Effector memory CD4-positive, alpha-beta T cell (primary cell): Measurements from ENCODE around the gene IGHMBP2.
"Not testable (repeated sequence)": the region's sequence is repeated elsewhere in the genome, so short reads cannot be mapped to it uniquely, and the experiment has no call there.

ENCODE experiments used
- DNase-seq, 3 donors: peaks; one replicate each; pipeline ENCODE4 v3.0.0-alpha.2; 2020
- H3K27ac ChIP-seq: 2 replicates; pipeline ENCODE4 v1.7.0; 2013; ENCODE audit warnings: mild to moderate bottlenecking, low read length, moderate library complexity; ENCODE audit not compliant: insufficient read depth, poor library complexity, severe bottlenecking
- H3K27me3 ChIP-seq: replicated peaks from 2 replicates; pipeline ENCODE4 v1.7.0; 2013; ENCODE audit warnings: mild to moderate bottlenecking, low read length; ENCODE audit not compliant: insufficient read depth, control insufficient read depth, poor library complexity, severe bottlenecking
- H3K36me3 ChIP-seq: 2 replicates; pipeline ENCODE4 v1.7.0; 2013; ENCODE audit warnings: mild to moderate bottlenecking, low read length, moderate library complexity; ENCODE audit not compliant: control insufficient read depth, insufficient read depth
- H3K4me1 ChIP-seq: 2 replicates; pipeline ENCODE4 v1.7.0; 2013; ENCODE audit warnings: low read length, mild to moderate bottlenecking; ENCODE audit not compliant: control insufficient read depth, insufficient read depth, poor library complexity, severe bottlenecking
- H3K4me3 ChIP-seq: 2 replicates; pipeline ENCODE4 v1.7.0; 2013; ENCODE audit warnings: low read length, low read depth, mild to moderate bottlenecking; ENCODE audit not compliant: insufficient read depth, poor library complexity, severe bottlenecking
- H3K9me3 ChIP-seq: 2 replicates; pipeline ENCODE4 v1.7.0; 2013; ENCODE audit warnings: mild to moderate bottlenecking, low read length, moderate library complexity; ENCODE audit not compliant: control insufficient read depth
- total RNA-seq, 3 donors: gene quantifications; one replicate each; lab custom pipeline; 2026; lab: John Stamatoyannopoulos, UW

Gene IGHMBP2
- 18.8 to 30.8 (median 23.0) reads per million in 3 donors for total RNA-seq

DNA sequence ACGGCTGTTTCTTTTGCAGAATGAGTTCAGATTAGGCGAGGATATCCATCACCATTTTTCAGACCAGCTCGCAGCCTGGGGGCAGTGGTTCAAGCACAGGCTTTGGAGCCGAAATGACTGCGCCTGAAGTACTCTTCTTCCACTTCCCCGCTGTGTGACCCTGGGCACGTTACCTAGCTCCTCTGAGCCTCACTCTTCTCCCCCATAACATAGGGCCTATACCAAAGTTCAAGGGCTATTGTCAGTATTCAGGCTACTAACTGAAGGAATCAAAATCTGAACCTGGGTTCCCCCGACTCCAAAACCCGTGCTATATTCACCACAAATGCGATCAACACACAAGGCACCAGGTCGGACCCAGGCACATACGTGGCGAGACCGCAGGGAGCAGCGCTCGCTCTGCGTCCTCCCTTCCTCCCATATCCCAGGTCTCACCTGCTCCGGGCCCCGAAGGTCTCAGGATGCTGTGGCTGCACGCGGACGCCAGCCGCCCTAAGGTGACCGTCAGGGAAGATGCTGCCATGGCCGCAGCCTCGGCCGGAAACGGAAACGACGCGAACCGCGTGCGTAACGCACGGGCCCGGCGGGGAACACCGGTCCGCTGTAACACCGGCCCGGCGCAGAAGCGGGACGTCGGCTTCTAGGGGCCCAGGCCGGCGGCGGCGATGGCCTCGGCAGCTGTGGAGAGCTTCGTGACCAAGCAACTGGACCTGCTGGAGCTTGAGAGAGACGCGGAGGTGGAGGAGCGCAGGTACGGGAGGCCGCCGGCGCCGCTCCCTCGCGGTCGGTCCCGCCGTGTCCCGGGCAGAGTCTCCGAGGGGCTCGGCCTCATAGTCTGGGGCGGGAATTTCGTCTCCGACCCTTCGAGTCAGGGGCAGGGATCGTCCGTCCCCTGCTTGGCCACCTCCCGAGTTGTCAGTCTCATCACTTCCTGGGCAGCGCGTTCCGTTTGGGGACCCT, at the start of gene IGHMBP2, which contains the start of gene MRPL21:
IGHMBP2 (plus strand) TSS at position 604 of the 960 bp plus-strand sequence; CDS start at position 666, 62 bp downstream.
MRPL21 (minus strand) TSS at position 545 of the 960 bp plus-strand sequence; CDS start at position 523, 22 bp downstream.
- H3K27me3 ChIP-seq, result no peaks in the 10 kb centered on the region
- H3K4me3 ChIP-seq, result peak within 1 kb of the TSS; percentile 100
- peak; percentile 64 to 71 (median 69) for DNase-seq
- peak within 1 kb of the TSS; percentile 71 for H3K27ac ChIP-seq
- peaks cover 9% of the 10 kb centered on the region for H3K4me1 ChIP-seq
- no peaks in the 10 kb centered on the region for H3K9me3 ChIP-seq
- H3K36me3 ChIP-seq, result peaks cover 27% of the 10 kb centered on the region

DNA sequence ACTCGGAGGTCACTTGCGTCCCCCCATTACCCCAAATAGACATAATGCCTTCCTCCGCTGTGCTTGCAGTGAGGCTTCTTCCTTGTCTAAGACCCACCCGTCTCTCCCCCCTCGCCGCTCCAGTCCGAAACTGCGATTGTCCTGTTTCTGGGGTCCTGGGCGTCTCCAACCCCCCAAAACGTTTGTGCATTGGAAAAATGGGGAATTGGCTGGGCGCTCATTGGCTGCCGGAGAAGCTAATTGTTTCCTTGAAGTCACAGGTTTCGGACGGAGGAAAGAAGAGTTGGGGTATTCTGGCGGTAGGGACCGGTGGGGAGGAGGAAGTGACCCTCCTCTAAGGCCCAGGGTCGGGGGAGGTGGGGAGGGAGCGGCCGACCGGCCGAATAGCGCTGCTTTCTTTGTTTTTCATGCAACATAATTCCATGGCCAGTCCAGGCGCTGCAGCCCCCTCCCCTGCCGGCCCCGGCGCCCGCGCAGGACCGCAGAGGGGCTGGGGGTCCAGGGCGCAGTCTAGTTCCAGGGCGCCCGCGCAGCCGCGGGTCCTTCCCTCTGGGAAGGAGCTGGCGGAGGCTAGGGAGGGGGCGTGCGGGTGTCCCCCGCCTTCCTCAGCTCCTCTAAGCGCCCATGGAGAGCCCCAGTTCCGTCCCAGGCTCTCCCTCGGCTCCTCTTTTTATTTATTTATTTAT, 49.3 kb upstream of the IGHMBP2 start:
- Histone ChIP-seq H3K4me1 (peaks cover 13% of the 10 kb centered on the region), H3K27ac (no peak overlapping the region), H3K4me3 (no peak overlapping the region), H3K9me3 (no peaks in the 10 kb centered on the region), H3K36me3 (no peaks in the 10 kb centered on the region), H3K27me3 (peaks cover 22% of the 10 kb centered on the region)
- DNase-seq, result no peak

DNA sequence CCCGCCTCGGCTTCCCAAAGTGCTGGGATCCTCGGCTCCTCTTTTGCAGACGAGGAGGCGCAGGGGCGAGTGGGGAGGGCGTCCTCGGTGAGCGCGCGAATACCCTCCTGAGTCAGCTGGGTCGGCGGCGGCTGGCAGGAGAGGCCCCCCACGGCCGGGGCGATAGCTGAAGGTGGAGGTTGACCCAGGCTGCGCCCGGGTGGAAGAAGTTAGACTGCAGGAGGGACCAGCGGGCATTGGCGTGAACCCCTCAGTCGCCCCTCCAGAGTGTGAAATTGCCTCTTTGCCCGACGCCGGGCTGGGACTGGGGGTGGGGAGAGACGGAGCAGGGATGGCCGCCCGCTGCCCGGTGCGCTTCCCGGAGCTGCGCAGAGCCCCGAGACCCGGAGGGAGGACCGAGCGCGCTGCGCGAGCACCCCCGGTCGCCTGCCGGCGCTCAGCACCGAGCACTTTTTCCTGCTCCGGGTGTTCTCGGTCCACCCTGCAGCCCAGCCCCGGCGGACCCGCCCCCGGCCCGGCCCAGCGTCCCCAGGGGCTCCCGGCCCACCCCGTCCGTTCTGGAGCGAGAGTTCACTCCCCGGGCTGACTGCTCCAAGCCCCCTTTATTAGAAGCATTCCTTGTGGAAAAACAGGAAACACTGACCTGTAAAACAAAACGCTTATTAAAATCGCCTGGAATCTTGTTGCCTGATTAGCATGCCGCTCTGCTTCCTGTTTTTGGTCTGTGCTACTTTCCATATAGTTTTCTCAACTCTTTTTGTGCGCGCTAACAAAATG, 48.3 kb upstream of the IGHMBP2 start:
- no peak overlapping the region for H3K27ac ChIP-seq
- H3K36me3 ChIP-seq, result no peaks in the 10 kb centered on the region
- peaks cover 13% of the 10 kb centered on the region for H3K4me1 ChIP-seq
- no peaks in the 10 kb centered on the region for H3K9me3 ChIP-seq
- H3K4me3 ChIP-seq, result peak overlapping the region; percentile 42
- H3K27me3 ChIP-seq, result peaks cover 22% of the 10 kb centered on the region
- no peak for DNase-seq

DNA sequence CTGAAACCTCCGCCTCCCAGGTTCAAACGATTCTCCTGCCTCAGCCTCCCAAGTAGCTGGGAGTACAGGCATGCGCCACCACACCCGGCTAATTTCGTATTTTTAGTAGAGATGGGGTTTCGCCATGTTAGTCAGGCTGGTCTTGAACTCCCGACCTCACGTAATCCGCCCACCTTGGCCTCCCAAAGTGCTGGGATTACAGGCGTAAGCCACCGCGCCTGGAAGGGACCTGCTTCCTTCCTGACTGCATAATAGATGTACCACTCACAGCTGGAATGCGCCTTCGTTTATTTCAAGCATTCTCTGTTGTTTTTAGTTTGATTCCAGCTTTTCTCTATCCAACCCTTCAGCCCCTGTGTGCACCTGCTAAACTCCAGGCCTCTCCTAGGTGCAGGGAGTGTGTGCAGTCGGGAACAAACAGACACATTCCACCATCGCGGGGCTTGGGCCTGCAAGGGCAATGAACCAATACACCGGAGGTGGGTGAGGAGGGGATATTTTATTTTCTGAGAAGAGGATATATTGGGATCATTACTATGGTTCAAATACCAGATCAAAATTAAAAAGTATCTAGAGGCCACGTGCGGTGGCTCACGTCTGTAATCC, 47.2 kb upstream of the IGHMBP2 start:
- not testable (repeated sequence) for H3K4me3 ChIP-seq, H3K27ac ChIP-seq, DNase-seq, H3K9me3 ChIP-seq, H3K36me3 ChIP-seq
- Histone ChIP-seq H3K4me1 (peaks cover 13% of the 10 kb centered on the region), H3K27me3 (peaks cover 22% of the 10 kb centered on the region)

DNA sequence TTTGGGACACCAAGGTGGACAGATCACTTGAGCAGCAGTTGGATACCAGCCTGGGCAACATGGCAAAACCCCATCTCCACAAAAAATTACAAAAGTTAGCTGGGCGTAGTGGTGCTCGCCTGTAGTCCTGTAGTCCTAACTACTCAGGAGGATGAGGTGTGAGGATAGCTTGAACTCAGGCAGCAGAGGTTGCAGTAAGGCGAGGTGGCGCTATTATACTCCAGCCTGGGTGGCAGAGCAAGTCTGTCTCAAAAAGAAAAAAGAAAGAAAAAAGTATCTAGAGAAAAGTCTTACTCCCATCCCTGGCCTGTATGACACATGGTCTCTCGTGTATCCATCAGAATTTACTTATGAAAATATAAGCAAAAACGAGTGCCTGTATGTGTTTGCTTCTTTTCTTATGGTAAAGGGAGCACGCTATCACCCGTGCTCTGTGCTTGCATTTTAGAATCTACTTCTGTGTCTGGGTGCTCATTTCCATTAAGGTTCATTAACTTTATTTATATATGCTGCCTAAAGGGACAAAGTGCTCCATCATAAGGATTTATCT, 46.6 kb upstream of the IGHMBP2 start:
- DNase-seq, result no peak
- Histone ChIP-seq H3K4me1 (peaks cover 13% of the 10 kb centered on the region), H3K27me3 (peaks cover 22% of the 10 kb centered on the region), H3K9me3 (no peaks in the 10 kb centered on the region), H3K36me3 (no peaks in the 10 kb centered on the region), H3K27ac (no peak overlapping the region), H3K4me3 (no peak overlapping the region)

DNA sequence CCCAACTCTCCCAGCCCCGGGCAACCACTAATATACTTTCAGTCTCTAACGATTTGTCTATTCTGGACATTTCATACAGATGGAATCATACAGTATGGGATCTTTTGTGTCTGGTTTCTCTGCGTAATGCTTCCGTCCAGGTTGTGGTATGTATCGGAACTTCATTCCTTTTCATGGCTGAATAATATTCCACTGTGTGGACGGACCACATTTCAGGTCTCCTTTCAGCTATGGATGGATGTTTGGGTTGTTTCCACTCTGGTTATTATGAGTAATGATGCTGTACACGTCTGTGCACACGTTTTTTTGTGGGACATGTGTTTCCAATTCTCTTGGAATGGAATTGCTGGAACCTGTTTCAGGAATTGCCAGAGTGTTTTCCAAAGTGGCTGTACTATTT, 44.6 kb upstream of the IGHMBP2 start:
- Histone ChIP-seq H3K27me3 (peaks cover 17% of the 10 kb centered on the region), H3K27ac (no peak overlapping the region), H3K4me3 (no peak overlapping the region), H3K9me3 (no peaks in the 10 kb centered on the region), H3K36me3 (no peaks in the 10 kb centered on the region), H3K4me1 (peaks cover 13% of the 10 kb centered on the region)
- no peak for DNase-seq

DNA sequence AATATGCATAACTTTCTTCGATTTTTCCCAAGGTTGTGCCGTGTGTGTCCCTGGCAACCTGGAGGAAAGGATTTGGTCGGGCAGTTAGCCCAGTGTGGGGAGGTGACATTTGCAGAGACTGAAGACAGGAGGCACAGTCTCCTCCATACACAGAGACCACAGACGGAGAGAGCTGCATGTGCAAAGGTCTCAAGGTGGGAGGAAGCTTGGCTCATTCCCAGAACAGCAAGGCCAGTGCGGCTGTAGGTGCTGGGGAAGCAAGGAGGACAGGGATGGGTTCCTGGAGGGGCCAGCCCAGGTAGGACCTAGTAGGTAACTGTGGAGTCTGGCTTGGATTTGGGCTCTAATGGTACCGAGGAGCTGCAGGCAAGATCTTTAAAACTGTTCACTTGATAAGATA, 41.3 kb upstream of the IGHMBP2 start:
- no peaks in the 10 kb centered on the region for H3K27me3 ChIP-seq
- no peaks in the 10 kb centered on the region for H3K36me3 ChIP-seq
- H3K4me1 ChIP-seq, result no peaks in the 10 kb centered on the region
- H3K9me3 ChIP-seq, result no peaks in the 10 kb centered on the region
- no peak overlapping the region for H3K4me3 ChIP-seq
- DNase-seq, result no peak
- no peak overlapping the region for H3K27ac ChIP-seq

DNA sequence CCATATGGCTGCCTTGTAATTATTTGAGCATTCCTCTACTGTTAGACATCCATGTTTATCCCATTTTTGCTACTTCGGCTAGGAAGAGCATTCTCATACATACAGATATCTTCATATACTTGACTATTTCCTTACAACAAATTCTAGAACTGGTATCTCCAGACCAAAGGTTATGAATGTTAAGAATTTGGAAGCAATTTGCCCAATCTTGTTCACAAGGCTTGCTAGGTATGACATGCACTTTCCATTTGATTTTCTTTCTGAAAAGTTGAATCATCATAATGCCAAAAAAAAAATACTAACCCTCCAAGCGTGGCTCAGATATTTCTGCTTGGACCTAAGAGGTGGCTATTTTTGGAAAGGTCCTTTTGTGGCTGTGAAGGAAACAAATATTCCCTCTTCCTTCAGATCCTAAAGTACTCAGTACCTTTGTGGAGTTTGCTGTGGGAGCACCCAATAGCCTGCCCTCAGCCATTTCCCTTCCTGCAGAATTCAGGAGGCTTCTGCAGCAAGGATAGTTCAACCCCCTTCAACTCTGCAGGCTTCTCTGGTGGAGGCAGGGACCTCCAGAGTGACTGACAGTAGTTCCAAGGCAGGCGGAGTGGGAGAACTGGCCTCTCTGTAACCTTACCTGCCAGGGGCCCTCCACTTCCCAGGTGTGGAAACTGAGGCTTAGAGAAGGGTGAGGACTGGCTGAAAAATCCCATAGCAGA, 40.0 kb upstream of the IGHMBP2 start:
- Histone ChIP-seq H3K4me1 (no peaks in the 10 kb centered on the region), H3K27me3 (no peaks in the 10 kb centered on the region), H3K9me3 (no peaks in the 10 kb centered on the region), H3K36me3 (no peaks in the 10 kb centered on the region), H3K4me3 (no peak overlapping the region), H3K27ac (no peak overlapping the region)
- DNase-seq, result no peak

DNA sequence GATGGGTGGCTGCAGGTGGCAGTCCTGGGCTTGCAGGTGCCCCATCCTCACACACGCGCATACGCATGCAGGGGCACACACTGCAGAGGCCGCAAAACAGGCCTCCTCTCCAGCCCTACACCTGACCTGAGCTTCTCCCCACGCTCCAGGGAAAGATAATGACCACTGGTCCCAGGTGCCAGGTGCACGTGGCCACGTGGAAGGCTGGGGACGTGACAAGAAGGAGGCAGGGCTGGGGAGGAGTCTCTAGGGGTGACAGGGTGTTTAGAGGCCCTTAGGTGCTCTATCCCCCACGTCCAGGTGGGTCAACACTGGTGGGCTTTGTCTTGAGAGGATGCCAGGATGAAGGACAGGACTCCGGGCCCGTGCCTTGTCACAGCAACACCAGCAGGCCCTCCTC, 38.5 kb upstream of the IGHMBP2 start:
- Histone ChIP-seq H3K4me3 (no peak overlapping the region), H3K4me1 (no peaks in the 10 kb centered on the region), H3K9me3 (no peaks in the 10 kb centered on the region), H3K27ac (no peak overlapping the region), H3K36me3 (no peaks in the 10 kb centered on the region), H3K27me3 (peaks cover 6% of the 10 kb centered on the region)
- no peak for DNase-seq
